EH (cell line): ENCODE measurements around the gene EPSTI1.

Experiments used
- DNase-seq: peaks from one replicate; pipeline ENCODE4 v3.0.0-alpha.2; 2015; ENCODE audit warnings: low read depth

Gene EPSTI1

GRCh38 chr13:42971691-42972347, 20.2 kb downstream of the EPSTI1 start:
- DNase-seq, result peak; percentile 39

- DNase-seq, result peak; percentile 73
These were observed 21.0 kb downstream of the EPSTI1 start for GRCh38 chr13:42970824-42971690.

GRCh38 chr13:42969565-42970172, 22.4 kb downstream of the EPSTI1 start:
- peak; percentile 79 for DNase-seq

- DNase-seq, result no peak
These were observed 23.1 kb downstream of the EPSTI1 start for GRCh38 chr13:42968906-42969305.

GRCh38 chr13:42967660-42968059, 24.4 kb downstream of the EPSTI1 start:
- DNase-seq, result no peak

GRCh38 chr13:42965281-42965680, 26.8 kb downstream of the EPSTI1 start:
- no peak for DNase-seq

GRCh38 chr13:42964761-42965161, 27.3 kb downstream of the EPSTI1 start:
- peak; percentile 81 for DNase-seq

GRCh38 chr13:42959615-42960014, 32.4 kb downstream of the EPSTI1 start:
- DNase-seq, result no peak

- DNase-seq, result no peak
These were observed 34.2 kb downstream of the EPSTI1 start for GRCh38 chr13:42957881-42958280.

- DNase-seq, result no peak
These were observed 41.9 kb downstream of the EPSTI1 start for GRCh38 chr13:42950181-42950580.

GRCh38 chr13:42947925-42948324, 44.1 kb downstream of the EPSTI1 start:
- no peak for DNase-seq

GRCh38 chr13:42946927-42947326, 45.1 kb downstream of the EPSTI1 start:
- DNase-seq, result peak; percentile 18

GRCh38 chr13:42929886-42930535, 62.0 kb downstream of the EPSTI1 start:
- DNase-seq, result no peak

- DNase-seq, result no peak
These were observed 65.5 kb downstream of the EPSTI1 start for GRCh38 chr13:42926555-42926954.

GRCh38 chr13:42926043-42926442, 66.0 kb downstream of the EPSTI1 start:
- DNase-seq, result no peak

GRCh38 chr13:42925626-42926025, 66.4 kb downstream of the EPSTI1 start:
- DNase-seq, result no peak

- DNase-seq, result no peak
These were observed 67.7 kb downstream of the EPSTI1 start for GRCh38 chr13:42924344-42924743.

GRCh38 chr13:42907745-42908144, 84.3 kb downstream of the EPSTI1 start:
- no peak for DNase-seq

- no peak for DNase-seq
These were observed 85.8 kb downstream of the EPSTI1 start for GRCh38 chr13:42906257-42906656.

GRCh38 chr13:42905579-42905978, 86.5 kb downstream of the EPSTI1 start:
- no peak for DNase-seq

- DNase-seq, result no peak
These were observed 92.8 kb downstream of the EPSTI1 start for GRCh38 chr13:42899266-42899665.

GRCh38 chr13:42895776-42896175, 96.3 kb downstream of the EPSTI1 start:
- no peak for DNase-seq
